Liver (tissue), 9 donors: Measurements from ENCODE around the gene MCEMP1. TPM values are rescaled to one million over a fixed set of nuclear protein-coding genes. Genes with fewer than 3 reads are reported as not detected.

Source experiments
- DNase-seq: peaks from one replicate; pipeline ENCODE4 v3.0.0-alpha.2; 2017; ENCODE audit warnings: low spot score
- H3K27ac ChIP-seq, 2 donors: one replicate each; pipeline ENCODE4 v1.7.0; 2013; ENCODE audit warnings: inconsistent platforms in 2 of 2, low read length in 2 of 2, control low read depth in 1 of 2, low read depth in 1 of 2, mild to moderate bottlenecking in 1 of 2
- H3K27me3 ChIP-seq, 4 donors: one replicate each; pipeline versions ENCODE4 v1.6.1 to v1.7.0; 2013; ENCODE audit warnings: low read length in 3 of 4, inconsistent platforms in 1 of 4, mild to moderate bottlenecking in 1 of 4, moderate library complexity in 1 of 4; ENCODE audit not compliant: control insufficient read depth in 4 of 4, insufficient read depth in 4 of 4
- H3K36me3 ChIP-seq, 4 donors: one replicate each; pipeline versions ENCODE4 v1.6.1 to v1.7.0; 2013; ENCODE audit warnings: low read length in 3 of 4, mild to moderate bottlenecking in 3 of 4, low read depth in 1 of 4, moderate library complexity in 1 of 4; ENCODE audit not compliant: control insufficient read depth in 4 of 4, insufficient read depth in 3 of 4
- H3K4me1 ChIP-seq, 4 donors: one replicate each; pipeline versions ENCODE4 v1.6.1 to v1.7.0; 2013; ENCODE audit warnings: low read length in 3 of 4, mild to moderate bottlenecking in 3 of 4, moderate library complexity in 1 of 4; ENCODE audit not compliant: control insufficient read depth in 4 of 4, insufficient read depth in 4 of 4
- H3K4me3 ChIP-seq, 3 donors: one replicate each; pipeline versions ENCODE4 v1.6.1 to v1.7.0; 2013; ENCODE audit warnings: low read length in 3 of 3, control low read depth in 1 of 3, low read depth in 1 of 3, mild to moderate bottlenecking in 1 of 3
- H3K9ac ChIP-seq, 2 donors: one replicate each; pipeline ENCODE4 v1.7.0; 2013; ENCODE audit warnings: low read length in 2 of 2, mild to moderate bottlenecking in 2 of 2, moderate library complexity in 2 of 2, control low read depth in 1 of 2, low read depth in 1 of 2
- H3K9me3 ChIP-seq, 4 donors: one replicate each; pipeline versions ENCODE4 v1.6.1 to v1.7.0; 2013; ENCODE audit warnings: low read length in 3 of 4; ENCODE audit not compliant: control insufficient read depth in 4 of 4
- ATF3 ChIP-seq: IDR thresholded peaks from 2 replicates; pipeline ENCODE4 v1.6.1; 2016; ENCODE audit warnings: antibody characterized with exemption
- FOXA2 ChIP-seq: IDR thresholded peaks from 2 replicates; pipeline ENCODE4 v1.6.1; 2016; ENCODE audit warnings: antibody characterized with exemption
- GABPA ChIP-seq, 2 donors: IDR thresholded peaks in 1 of 2; conservative IDR thresholded peaks in 1 of 2; 2 replicates each; pipeline ENCODE4 v1.6.1; 2016; ENCODE audit warnings: antibody characterized with exemption in 2 of 2, mild to moderate bottlenecking in 1 of 2, moderate library complexity in 1 of 2
- HNF4A ChIP-seq, 2 donors: conservative IDR thresholded peaks; 2 replicates each; pipeline ENCODE4 v1.6.1; 2016; ENCODE audit warnings: antibody characterized with exemption in 2 of 2, mild to moderate bottlenecking in 2 of 2
- HNF4G ChIP-seq: IDR thresholded peaks from 2 replicates; pipeline ENCODE4 v1.6.1; 2016; ENCODE audit warnings: antibody characterized with exemption
- JUND ChIP-seq, 2 donors: IDR thresholded peaks; 2 replicates each; pipeline ENCODE4 v1.6.1; 2016; ENCODE audit warnings: antibody characterized with exemption in 2 of 2
- MAX ChIP-seq: IDR thresholded peaks from 2 replicates; pipeline ENCODE4 v1.6.1; 2016; ENCODE audit warnings: antibody characterized with exemption
- RAD21 ChIP-seq, 2 donors: IDR thresholded peaks; 2 replicates each; pipeline ENCODE4 v1.6.1; 2016; ENCODE audit warnings: antibody characterized with exemption in 2 of 2, mild to moderate bottlenecking in 2 of 2
- REST ChIP-seq: IDR thresholded peaks from 2 replicates; pipeline ENCODE4 v1.6.1; 2016; ENCODE audit warnings: antibody characterized with exemption, mild to moderate bottlenecking
- RXRA ChIP-seq, 2 donors: IDR thresholded peaks; 2 replicates each; pipeline ENCODE4 v1.6.1; 2017 to 2018; ENCODE audit warnings: antibody characterized with exemption in 2 of 2, mild to moderate bottlenecking in 1 of 2
- TAF1 ChIP-seq: conservative IDR thresholded peaks from 2 replicates; pipeline ENCODE4 v1.6.1; 2016; ENCODE audit warnings: antibody characterized with exemption, mild to moderate bottlenecking
- YY1 ChIP-seq: IDR thresholded peaks from 2 replicates; pipeline ENCODE4 v1.6.1; 2016; ENCODE audit warnings: antibody characterized with exemption, mild to moderate bottlenecking
- WGBS: extraction: QIAGEN DNeasy Blood & Tissue Kit; methylation state at CpG from one replicate; pipeline ENCODE4 v1.1.7; 2013; 5-methylcytosine and 5-hydroxymethylcytosine counted together
- polyA plus RNA-seq, 2 donors: library from polyadenylated mRNA; stranded (reverse) in 1 of 2; unstranded in 1 of 2; fragments of 200-250 nt in 1 of 2; fragments of >200 nt in 1 of 2; fragmentation: Nextera tagmentation in 1 of 2; extraction: Ambion mirVana in 1 of 2; gene quantifications; one replicate each; pipeline versions ENCODE4 v1.2.1 to v1.2.3, GENCODE V29; 2013 to 2015
- total RNA-seq, 2 donors: library from RNA; depleted of rRNA; stranded (reverse); fragments of >200 nt; gene quantifications; one replicate each; pipeline ENCODE4 v1.2.3, GENCODE V29; 2014
- donor health status: healthy.
- donor health status: healthy.
- donor health status: healthy.
- donor health status: healthy.
- donor health status: healthy.

MCEMP1 gene
- total and polyA plus RNA-seq, 4 donors: 0.29 to 0.92 (median 0.48) TPM

DNA sequence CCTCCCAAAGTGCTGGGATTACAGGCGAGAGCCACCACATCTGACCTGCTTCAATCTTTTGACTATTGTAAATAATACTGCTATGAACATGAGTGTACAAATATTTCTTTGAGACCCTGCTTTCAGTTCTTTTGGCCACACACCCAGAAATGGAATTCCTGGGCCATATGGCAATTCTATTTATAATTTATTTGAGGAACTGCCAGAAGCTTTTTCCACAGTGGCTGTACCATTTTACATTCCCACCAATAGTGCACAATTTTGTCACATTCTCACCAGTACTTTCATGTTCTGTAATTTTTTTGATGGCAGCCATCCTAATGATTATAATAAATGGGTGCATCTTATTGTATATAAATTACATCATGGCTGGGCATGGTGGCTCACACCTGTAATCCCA is 38.8 kb downstream of the MCEMP1 start:
- no peak overlapping the region for H3K27ac ChIP-seq
- H3K9me3 ChIP-seq: peaks cover 0 to 7% (median 4%) of the 10 kb centered on the region in 4 donors
- H3K4me1 ChIP-seq: no peaks in the 10 kb centered on the region
- no peak overlapping the region for H3K9ac ChIP-seq
- H3K36me3 ChIP-seq: no peaks in the 10 kb centered on the region
- TF ChIP-seq ATF3: no peak
- TF ChIP-seq RAD21 (IDR thresholded peaks at IDR 0.05): no peak
- TF ChIP-seq YY1: no peak
- TF ChIP-seq RXRA (IDR thresholded peaks at IDR 0.05): no peak
- TF ChIP-seq MAX: no peak
- no peak for TF ChIP-seq GABPA (IDR thresholded peaks at IDR 0.05 in 1 of 2, conservative IDR thresholded peaks at IDR 0.05 in 1 of 2)
- no peak for TF ChIP-seq JUND (IDR thresholded peaks at IDR 0.05)
- TF ChIP-seq REST: no peak
- H3K27me3 ChIP-seq: no peaks in the 10 kb centered on the region
- WGBS: 90% methylated on average over 1 of the region's 1 CpG
- DNase-seq: no peak
- H3K4me3 ChIP-seq: no peak overlapping the region

GRCh38 chr19:7716762-7717161 is 39.9 kb downstream of the MCEMP1 start:
- TF ChIP-seq TAF1 (no peak), HNF4A (conservative IDR thresholded peaks at IDR 0.05) (no peak), YY1 (no peak), REST (no peak), MAX (no peak), FOXA2 (no peak), HNF4G (no peak)
- WGBS: 61% methylated on average over 1 of the region's 1 CpG

More at GRCh38 chr19:7716762-7717161, 39.9 kb downstream of the MCEMP1 start:
- peaks cover 0 to 7% (median 4%) of the 10 kb centered on the region in 4 donors for H3K9me3 ChIP-seq
- no peak overlapping the region for H3K4me3 ChIP-seq
- H3K9ac ChIP-seq: no peak overlapping the region
- no peak overlapping the region for H3K27ac ChIP-seq
- no peaks in the 10 kb centered on the region for H3K27me3 ChIP-seq
- no peaks in the 10 kb centered on the region for H3K4me1 ChIP-seq
- no peak for DNase-seq
- H3K36me3 ChIP-seq: no peaks in the 10 kb centered on the region
